ENCODE measurements around the gene PHETA1.
A peak's percentile ranks its signal among the peaks of the same experiment; 100 is the strongest.

The PHETA1 gene

DNA sequence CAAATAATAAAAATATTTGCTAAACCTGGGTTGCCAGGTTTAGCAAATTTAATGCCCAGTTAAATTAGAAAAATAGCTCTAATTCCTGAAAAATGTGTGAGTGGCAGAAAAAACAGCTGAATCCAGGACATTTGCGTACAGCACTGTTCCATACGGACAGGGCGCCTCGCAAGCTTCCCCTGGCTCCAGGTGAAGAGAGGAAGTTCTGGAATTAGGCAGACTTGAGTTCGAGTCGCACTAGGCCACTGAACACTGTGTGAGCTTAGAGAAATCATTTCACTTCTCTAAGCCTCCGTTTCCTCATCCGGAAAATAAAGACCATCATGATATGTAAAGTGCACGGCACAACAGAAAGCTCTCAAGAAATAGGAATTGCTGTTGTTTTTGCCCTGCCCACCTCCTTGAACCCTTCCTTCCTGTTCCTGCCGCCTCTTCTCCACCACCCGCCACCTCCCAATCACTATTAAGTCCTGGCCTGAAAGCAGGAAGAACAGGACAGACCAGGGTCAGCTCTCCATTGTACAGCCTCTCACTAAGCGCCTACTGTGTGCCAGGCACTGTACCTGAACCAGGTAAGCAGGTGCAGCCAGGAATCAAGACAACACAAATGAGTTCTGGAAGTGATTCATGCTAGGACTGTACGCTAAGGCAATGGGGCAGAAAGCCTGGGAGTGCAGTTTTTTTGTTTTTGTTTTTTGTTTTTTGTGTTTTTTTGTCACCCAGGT lies 763 bp upstream of the PHETA1 start:
- no peak for DNase-seq (ENCODE audit: low read depth)

DNA sequence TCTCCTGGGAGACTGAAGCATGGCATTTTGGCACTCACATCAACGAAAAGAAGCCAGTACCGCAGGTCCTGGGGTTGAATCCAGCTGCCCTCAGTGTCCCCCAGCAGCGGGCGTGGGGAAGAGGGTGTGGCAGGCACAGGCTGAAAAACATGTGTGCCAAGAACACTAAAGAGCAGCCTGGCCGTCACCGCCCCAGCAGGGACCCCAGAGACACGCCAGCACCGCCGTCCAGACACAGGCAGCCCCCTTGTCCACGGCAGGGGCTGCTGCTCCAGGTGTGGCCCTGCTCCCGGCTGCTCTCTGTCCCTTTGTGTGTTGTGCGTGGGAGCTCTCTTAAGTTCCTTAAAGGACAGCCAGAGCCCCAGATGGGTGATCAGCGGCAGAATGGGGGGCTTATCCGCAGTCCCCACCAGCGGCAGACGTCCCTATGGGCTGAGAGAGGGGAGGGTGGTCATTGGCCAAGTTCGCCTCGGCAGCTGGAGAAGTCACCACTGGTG lies 556 bp downstream of the PHETA1 start:
- DNase-seq (ENCODE audit: low read depth), result no peak

DNA sequence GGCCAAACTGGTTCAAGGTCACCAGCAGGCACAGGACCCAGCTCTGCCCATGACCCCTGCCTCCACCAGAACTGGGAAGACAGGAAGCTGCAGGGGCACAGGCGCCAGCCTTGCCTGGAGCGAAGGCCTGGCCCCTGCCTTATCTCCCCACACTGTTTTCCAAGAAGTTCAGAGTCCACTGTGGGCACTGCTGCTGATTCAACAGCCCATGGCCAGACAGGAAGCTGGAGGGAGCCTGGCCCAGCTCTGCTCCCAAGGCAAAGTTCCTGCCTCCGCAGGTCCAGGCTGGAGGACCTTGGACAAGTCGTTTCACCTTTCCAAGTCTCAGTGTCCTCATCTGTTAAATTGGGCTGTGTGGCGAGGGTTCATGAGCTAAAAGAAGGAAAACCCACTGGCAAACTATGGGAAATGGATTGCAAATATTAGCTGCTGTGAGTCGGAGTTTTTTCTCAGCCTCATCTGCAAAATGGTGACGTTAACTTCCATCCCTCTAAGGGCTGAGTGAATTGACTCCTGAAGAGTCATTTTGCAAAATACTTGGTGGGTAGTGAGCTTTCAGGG lies 1.2 kb downstream of the PHETA1 start:
- DNase-seq (ENCODE audit: low read depth), result peak; percentile 51

DNA sequence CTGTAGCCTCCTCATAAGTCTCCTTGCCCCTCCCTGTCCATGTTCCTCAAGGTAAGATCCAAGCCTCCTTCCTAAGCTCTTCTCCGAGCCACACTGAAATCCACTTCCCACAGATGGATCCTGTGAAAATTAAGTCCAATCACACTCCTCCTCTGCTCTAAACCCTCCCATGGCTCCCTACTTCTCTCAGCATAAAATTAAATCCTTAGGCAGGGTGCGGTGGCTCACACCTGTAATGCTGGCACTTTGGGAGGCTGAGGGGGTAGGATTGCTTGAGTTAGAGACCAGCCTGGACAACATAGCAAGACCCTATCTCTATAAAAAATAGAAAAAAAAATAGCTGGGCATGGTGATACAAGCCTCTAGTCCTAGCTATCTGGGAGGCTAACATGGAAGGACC lies 2.3 kb downstream of the PHETA1 start:
- no peak for DNase-seq (ENCODE audit: low read depth)

DNA sequence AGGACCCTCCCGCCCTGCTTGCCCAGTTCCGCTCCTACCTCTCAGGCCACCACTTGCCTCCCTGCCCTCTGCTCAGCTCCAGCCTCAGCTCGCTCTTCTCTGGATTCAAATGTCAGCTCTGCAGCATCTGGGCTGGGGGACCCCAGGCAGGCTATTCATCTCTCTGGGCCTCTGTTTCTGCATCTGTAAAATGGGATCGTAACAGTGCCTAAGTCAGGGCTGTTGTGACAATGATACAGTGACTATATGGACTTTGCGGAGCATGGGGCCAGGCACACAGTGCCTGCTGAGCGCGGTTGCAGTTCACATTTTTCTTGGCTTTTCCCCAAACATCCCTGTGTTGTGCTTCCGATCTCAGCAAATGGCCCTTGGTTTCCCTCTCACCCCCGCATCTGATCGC lies 2.8 kb downstream of the PHETA1 start:
- DNase-seq (ENCODE audit: low read depth), result no peak

DNA sequence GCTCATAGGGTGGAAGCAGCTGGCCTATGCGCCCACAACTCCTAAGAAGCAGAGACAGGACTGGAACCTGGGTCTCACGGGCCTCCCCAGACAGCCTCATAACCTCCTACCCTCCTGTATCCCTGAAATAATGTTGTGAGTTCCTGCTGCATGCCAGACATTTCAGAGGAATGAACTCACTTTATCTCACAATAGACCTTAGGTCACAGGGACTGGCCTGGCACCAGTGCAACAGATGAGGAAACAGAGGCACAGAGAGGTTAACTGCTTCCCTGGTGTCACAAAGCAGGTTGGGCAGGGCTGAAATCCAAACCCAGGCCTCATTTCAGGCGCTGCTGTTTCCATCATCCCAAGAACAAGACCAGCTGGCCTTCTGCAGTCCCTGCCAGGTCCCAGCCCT lies 5.3 kb downstream of the PHETA1 start:
- DNase-seq (ENCODE audit: low read depth), result peak; percentile 37

DNA sequence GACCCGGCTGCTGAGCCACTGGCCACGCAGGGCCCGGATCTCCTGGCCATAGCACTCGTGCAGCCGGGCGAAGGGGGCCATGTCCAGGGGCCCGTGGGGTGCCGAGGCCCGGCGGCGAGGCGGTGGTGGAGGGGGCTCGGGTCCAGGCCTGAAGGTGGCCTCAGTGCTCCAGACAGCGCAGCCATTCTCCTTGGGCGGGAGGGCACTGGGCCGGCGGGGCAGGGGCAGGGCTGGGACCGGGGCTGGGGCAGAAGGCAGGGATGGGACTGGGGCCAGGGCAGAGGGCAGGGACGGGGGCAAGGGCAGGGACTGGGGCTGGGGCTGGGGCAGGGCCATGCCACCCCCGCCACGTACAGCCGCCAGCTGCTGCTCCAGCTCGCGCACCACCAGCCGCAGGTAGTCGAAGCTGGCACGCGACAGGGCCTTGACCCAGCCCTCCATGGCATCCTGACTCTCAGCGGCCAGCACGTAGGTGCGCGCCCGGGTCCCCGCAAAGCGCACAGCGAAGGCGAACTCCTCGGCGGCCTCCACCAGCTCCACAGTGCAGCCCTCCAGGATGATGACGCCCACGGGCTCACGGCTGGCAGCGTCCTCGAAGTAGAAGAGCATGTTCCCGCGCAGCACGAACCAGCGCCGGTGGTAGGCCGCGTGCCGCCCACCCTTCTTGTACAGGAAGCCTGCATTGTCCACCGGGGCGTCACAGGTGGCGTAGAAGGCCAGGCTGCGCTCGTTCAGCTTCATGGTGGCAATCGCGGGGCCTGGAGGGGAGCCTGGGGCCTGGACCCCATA lies 6.0 kb downstream of the PHETA1 start:
- DNase-seq (ENCODE audit: low read depth), result no peak

DNA sequence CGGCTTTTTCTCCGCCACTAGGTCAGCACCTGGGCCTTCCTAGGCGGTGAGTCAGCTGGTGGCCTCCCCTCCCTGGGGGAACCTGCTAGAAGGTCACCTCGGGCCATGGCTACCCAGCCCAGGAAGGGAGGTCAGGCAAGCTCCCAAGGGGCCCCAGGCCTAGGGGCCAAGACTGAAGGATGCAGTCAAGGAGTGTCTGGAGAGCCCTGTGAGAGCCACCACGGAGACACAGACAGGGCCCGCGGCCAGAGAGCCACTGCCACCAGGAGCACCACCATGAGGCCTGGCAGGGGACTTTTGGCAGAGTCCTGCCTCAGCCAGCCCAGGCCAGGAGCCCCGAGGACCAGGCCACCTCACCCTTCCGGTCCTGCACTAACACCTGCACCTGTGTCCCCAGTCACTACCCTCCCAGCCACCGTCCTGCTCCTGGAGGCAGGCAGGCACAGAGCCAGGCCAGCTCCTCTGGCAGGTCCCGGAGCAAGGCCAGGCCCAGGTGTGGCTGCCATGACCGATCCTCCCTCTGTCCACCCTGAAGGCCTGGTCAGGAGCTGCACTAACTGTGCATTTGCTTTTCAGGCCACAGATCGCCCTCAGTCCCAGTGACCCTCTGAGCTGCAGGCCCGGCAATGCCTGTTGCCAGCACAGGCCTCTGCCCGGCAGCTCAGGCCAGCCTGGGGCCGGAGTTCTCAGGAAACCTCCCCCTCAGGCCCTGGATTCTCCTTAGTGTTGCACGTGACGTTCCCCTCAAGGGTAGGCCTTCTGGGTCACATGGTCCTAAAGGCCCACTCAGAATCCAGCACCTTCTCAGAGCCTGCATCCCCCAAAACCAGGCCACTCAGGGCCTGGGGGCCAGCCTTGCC lies 6.9 kb downstream of the PHETA1 start:
- no peak for DNase-seq (ENCODE audit: low read depth)

DNA sequence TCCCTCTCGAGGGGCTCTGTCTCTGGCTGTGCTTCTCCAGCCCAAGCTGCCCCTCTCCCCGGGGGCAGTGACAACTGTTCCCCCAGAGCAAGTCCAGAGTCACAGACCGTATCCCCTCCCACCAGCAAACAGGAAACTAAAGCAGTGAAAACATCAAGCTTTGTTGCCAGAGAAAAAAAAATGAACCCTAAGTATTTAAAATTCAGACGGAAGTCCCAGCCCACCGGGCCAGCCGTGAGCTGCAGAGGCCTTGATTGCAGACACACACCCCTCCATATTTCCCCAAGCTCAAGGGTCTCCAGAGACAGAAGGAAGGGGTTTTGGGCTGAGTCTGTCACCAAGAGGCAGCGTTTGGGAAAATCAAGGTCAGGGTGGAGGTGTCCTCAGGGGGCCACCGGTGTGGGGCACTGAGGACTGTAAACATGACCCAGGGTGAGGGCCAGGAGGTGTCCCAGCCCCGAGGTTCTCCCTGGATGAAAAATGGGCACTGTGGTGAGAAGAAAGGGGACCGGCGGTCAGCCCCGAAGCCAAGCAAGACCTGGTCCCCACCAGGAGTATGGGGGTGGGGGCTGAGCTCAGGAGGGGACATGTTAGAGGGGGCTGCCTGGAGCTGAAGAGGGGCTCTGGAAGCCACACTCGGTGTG lies 7.7 kb downstream of the PHETA1 start:
- DNase-seq (ENCODE audit: low read depth), result no peak

DNA sequence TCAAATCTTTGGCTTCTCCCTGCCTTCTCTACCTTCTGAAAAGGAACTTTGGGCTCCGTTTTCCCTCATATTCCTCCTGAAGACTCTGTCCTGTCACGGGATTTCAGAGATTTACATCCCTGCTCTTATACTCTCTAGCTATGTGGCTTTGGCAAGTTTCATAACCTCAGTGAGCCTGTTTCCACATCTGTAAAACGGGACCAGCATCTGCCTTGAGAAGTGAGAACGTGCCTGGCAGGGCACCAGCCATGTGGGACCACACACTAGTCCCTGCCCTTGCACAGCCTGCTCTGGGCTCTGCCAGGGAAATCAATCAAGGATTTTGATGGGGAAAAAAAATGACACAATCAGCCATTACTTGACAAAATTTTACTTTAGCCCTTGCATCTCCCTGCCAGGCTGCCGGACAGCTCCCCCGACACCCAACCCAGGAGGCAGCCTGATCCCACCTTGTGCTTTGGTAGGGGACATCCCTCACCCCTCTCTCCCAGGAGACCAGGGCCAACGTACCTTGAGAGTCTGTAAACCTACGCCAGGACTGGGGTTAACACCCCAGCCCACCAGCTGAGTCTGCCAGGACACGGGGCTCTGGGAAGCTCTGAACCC lies 8.5 kb downstream of the PHETA1 start:
- DNase-seq (ENCODE audit: low read depth), result no peak

DNA sequence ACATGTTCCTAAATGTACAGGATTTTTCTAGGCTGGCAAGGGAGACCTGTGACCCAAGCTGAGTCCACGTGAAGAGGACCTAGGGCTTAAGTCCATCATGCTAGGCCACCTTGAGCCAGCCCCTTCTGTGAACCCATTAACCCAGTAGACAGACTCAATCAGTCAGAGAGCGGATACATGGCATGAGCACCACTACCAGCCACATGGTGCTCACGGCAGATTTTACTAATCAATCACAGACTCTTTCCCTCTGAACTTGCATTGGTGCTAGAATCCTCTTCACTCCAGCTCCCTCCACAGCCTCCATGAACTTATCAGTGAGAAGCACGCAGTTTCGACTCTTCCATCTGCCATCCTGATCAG lies 9.0 kb downstream of the PHETA1 start:
- no peak for DNase-seq (ENCODE audit: low read depth)

DNA sequence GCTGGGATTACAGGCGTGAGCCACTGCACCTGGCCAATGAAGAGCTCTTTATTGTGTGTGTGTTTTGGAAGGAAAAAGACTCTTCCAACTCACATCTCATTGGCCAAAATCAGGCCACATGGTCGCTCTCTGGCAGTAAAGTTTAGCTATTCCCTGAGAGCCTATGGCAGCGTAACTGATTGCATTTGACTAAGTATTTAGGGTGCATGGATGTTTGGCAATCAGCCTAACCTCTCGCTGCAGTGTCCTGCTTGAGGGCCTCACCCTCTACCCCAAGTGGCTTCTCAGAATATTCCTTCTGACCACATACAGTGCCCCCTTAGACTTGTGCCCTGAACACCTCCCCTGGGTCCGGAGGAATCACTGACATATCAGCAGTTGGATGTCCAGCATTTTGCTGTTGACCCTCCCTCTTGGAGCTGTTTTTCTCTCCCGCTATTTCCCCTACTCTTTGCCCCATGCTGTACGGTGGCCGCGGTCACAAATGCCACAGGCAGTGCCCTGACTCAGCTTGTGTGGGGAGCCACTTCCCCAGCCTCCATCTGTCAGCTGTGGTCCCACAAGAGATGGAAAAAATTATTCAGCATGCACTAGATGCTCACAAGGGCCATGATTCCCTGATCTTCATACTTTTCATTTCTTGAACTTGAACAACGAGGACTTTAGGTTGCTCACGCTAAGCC lies 9.5 kb downstream of the PHETA1 start:
- no peak for DNase-seq (ENCODE audit: low read depth)

DNA sequence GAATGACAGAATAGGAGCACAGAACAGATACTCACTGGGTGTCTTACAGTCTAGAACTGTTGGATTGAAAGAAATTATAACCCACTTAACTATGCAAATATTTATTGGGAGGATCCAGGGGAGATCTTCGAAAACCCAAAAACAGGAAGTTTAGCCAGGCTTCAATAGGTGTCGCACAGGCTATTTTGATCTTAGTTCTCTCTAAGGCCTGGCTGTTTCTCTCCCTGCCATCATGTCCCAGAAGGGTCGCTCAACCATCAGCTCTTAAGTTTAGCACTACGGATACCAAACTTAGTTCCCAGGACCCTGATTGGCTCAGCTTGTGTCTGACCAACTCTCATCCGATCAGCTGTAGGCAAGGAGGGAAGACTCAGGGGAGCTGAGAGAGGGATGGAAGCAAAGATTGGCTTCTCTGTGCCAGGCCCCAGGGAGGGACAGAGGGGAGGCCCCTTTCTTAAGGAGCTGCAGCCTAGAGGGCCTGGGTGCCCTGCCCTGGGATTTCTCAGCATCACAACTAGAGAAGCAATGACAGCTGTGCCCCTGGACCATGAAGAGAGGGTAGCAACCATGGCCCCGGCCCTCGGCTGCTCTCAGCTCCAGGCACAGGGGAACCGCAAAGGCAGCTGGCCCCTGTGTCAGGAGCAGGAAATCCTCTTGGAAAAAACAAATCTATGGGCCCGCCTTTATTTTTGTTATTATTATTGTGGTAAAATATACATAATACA lies 13.5 kb downstream of the PHETA1 start:
- no peak for DNase-seq (ENCODE audit: low read depth)

DNA sequence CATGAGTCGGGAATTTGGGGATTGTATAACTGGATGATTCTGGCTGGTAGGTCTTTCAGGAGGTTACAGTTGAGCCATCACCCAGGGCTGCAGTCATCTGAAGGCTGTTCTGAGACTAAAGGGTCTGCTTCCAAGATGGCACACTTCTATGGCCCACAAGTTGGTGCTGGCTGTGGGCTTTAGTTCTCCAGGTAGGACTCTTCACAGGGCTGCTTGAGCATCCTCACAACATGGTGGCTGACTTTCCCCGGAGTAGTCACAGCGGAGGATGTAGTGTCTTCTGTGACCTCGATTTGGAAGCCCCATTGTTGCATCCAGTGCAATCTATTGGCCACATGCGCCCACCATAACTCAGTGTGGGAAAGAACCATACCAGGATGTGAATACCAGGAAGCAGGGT lies 14.4 kb downstream of the PHETA1 start:
- no peak for DNase-seq (ENCODE audit: low read depth)

DNA sequence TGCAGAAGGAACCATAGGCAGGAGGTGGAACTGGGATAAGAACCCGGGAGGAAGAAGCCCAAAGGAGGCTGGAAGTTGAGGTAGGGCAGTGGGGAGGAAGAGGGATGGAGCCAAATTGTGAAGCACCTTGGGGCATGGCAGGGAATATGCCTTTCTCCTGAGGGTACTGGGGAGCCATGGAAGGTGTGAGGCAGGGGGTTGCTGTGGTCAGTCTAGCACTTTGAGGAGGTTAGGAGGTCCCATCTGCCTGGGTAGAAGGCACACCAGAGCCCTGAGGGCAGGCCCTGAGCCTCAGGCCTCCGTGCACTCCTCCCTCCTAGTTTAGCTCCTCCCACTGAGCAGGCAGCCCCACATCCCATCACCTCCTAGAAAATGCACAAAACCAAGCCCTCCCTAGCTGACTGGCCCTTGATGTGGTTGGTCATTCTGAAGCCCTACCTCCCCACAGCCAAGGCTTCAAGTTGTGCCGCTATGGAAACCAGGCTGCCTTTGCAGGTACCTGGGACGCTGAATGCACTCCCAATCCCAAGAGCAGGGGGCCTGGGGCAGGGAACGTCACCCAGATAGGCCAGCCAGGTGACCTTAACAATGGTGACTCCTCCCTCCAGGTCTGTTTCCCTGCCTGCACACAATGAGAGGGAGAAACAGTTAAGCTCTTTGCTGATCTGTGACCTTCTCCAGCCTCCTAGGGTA lies 15.1 kb downstream of the PHETA1 start:
- DNase-seq (ENCODE audit: low read depth), result no peak

DNA sequence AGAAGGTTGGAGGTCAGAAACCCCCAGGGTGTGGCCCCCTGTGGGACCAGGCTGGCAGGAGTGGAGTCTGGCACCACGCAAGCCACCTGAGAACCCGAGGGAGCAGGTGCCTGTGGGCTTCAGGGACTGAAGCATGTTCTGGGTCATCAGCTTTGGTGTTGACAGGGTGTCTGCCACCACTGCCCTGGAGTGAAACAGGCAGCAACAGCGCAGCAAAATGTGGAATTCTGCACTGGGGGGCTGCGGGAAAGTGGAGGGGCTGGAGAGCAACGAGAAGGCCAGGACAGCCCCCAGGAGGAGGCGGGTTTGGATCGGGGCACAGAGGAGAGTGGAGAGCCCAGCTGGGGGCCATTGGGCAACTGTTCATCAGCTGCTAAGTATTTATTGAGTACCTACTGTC lies 15.9 kb downstream of the PHETA1 start:
- DNase-seq (ENCODE audit: low read depth), result no peak

DNA sequence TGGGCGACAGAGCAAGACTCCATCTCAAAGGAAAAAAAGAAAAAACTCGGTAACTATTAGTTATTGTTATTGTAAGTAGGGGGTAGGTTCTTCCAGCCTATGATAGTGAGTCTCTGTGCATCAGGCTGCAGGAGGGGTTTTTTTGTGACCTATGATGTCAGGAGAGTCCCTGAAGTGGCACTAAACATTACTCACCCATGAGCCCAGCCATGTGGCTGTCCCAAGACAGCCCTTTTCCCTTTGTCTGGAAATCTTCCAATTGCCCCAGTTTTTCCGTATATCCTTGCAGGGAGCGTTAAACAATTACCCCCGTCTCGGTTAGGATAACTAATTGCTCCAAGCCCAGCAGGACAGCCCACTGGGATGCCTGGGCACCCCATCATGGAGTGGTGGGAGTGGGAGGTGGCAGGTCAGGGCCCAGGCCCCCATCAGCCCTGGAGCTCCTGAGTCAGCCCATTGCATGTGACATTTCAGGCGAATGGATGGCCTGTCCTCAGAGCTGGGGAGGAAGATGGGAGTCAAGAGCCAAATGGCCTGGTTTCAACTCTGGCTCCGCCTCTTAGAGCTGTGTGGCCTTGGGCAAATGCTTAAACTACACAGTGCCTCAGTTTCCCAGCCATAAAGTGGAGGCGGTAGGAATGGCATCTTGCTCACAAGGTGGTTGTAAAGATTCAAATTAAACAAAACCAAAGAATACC lies 16.4 kb downstream of the PHETA1 start:
- DNase-seq (ENCODE audit: low read depth), result no peak

DNA sequence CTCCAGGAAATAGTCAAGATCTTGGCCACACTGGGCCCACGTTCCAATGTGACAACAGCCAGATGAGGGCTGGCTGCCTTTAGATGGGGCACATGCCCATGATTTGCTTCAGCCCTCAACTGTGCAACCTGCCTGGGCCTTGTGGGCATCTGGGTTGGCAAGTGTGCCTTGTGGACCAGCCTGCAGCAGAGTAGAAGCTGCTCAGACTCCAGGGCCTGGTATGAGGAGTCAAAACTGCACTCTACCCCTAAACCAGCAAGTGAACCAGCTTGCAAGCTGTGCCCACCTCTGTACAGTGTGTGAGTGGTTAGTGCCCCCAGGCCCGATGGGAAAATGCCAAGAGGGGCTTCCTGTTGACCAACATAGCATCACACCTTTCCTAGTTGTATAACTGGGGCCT lies 17.9 kb downstream of the PHETA1 start:
- DNase-seq (ENCODE audit: low read depth), result no peak
